ENCODE data around the gene PCSK6.
"Not testable (repeated sequence)": the region's sequence is repeated elsewhere in the genome, so short reads cannot be mapped to it uniquely, and the experiment has no call there.

The PCSK6 gene

GRCh38 chr15:101456057-101456739, 33.3 kb downstream of the PCSK6 start:
- peaks cover 39% of the 10 kb centered on the region for H3K4me1 Mint-ChIP-seq
- H3K9me3 Mint-ChIP-seq: no peaks in the 10 kb centered on the region
- H3K27me3 Mint-ChIP-seq (ENCODE audit: low read depth): peaks cover 33% of the 10 kb centered on the region
- no peak overlapping the region for H3K4me3 Mint-ChIP-seq
- H3K27ac Mint-ChIP-seq: no peak overlapping the region
- no peaks in the 10 kb centered on the region for H3K36me3 Mint-ChIP-seq (ENCODE audit: low read depth)
- no peak for TF ChIP-seq CTCF (IDR thresholded peaks at IDR 0.05; ENCODE audit: unreplicated experiment in 3 of 3)

- peak overlapping the region in 2 of 3 experiments; percentile 40 to 43 for H3K27ac Mint-ChIP-seq
- H3K4me3 Mint-ChIP-seq: no peak overlapping the region
These were observed 34.0 kb downstream of the PCSK6 start for GRCh38 chr15:101455291-101456025.

GRCh38 chr15:101454781-101455180, 34.7 kb downstream of the PCSK6 start:
- H3K36me3 Mint-ChIP-seq (ENCODE audit: low read depth); H3K4me3 Mint-ChIP-seq; H3K9me3 Mint-ChIP-seq: not testable (repeated sequence)
- Mint-ChIP-seq H3K4me1 (peaks cover 53% of the 10 kb centered on the region), H3K27me3 (ENCODE audit: low read depth) (peaks cover 37% of the 10 kb centered on the region), H3K27ac (peak overlapping the region in 2 of 3 experiments; percentile 40 to 43)

More at GRCh38 chr15:101455291-101456025, 34.0 kb downstream of the PCSK6 start:
- TF ChIP-seq CTCF (IDR thresholded peaks at IDR 0.05; ENCODE audit: unreplicated experiment in 3 of 3): no peak
- no peaks in the 10 kb centered on the region for H3K36me3 Mint-ChIP-seq (ENCODE audit: low read depth)
- no peaks in the 10 kb centered on the region for H3K9me3 Mint-ChIP-seq
- peaks cover 33% of the 10 kb centered on the region for H3K27me3 Mint-ChIP-seq (ENCODE audit: low read depth)
- H3K4me1 Mint-ChIP-seq: peaks cover 46% of the 10 kb centered on the region

DNA sequence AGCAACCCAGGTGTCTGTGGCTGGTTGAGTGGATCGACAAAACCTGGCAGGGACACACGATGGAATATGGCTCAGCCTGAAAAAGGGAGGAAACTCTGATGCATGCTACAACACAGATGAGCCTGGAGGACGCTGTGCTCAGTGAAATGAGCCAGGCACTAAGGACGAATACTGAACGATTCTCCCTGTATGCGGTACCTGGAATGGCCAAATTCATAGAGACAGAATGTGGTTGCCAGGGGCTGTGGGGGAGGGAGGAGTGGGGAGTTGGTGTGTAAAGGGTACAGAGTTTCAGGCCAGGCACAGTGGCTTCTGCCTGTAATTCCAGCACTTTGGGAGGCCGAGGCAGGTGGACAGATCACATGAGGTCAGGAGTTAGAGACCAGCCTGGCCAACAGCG, 35.1 kb downstream of the PCSK6 start:
- no peak overlapping the region for H3K27ac Mint-ChIP-seq
- H3K9me3 Mint-ChIP-seq: no peaks in the 10 kb centered on the region
- H3K4me3 Mint-ChIP-seq: no peak overlapping the region
- peaks cover 53% of the 10 kb centered on the region for H3K4me1 Mint-ChIP-seq
- H3K36me3 Mint-ChIP-seq (ENCODE audit: low read depth): no peaks in the 10 kb centered on the region
- H3K27me3 Mint-ChIP-seq (ENCODE audit: low read depth): peaks cover 37% of the 10 kb centered on the region
- no peak for TF ChIP-seq CTCF (IDR thresholded peaks at IDR 0.05; ENCODE audit: unreplicated experiment in 3 of 3)

DNA sequence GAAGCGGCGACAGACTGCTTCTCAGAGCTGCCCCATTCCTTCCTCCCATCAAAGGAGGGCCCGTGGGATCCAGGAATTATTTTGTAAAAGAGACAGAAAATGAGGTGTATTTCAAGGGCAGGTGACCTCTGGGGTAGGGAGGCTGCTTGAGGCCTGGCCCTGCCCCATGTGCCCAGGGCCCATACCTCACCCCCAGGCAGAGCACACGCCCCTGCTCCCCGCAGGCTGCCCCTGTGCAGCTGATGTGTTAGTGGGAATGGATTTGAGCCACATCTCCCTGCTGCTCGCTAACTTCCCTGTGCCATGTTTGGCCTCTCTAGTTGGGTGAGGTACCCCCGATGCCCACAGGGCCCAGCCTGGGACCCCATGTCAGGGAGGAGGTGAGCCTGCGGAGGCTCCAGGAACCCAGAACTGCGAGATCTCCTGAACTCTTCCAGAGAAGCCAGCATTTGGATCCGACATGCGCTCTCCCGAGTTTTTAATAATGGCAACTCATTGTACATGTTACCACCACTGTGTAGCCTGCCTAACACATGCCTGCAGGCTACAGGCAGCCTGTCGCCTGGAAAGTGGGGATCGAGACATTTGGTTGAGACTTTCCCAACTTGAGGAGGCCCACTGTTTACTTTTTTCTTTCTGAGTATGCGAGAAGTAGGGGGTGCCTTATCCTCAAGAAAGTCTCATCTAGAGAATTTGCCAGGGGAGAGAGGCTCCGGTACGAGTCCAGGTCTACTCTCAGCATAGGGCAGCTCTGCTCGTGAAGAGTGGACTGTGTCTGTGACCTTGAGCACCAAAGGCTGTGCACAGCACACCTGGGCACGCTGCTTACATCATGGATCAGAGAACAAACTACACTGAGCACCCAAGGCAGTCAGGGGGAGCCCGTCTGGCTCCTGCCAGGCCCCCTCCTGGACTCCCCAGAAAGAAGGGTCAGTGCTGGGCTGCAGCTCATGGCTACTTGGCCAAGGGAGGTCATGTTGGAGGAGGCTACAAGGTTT, 36.1 kb downstream of the PCSK6 start:
- no peak for TF ChIP-seq CTCF (IDR thresholded peaks at IDR 0.05; ENCODE audit: unreplicated experiment in 3 of 3)
- no peak overlapping the region for H3K27ac Mint-ChIP-seq
- peaks cover 38% of the 10 kb centered on the region for H3K27me3 Mint-ChIP-seq (ENCODE audit: low read depth)
- H3K9me3 Mint-ChIP-seq: no peaks in the 10 kb centered on the region
- no peak overlapping the region for H3K4me3 Mint-ChIP-seq
- H3K4me1 Mint-ChIP-seq: peaks cover 47% of the 10 kb centered on the region
- no peaks in the 10 kb centered on the region for H3K36me3 Mint-ChIP-seq (ENCODE audit: low read depth)

GRCh38 chr15:101452572-101452971, 36.9 kb downstream of the PCSK6 start:
- no peak for TF ChIP-seq CTCF (IDR thresholded peaks at IDR 0.05; ENCODE audit: unreplicated experiment in 3 of 3)
- Mint-ChIP-seq H3K36me3 (ENCODE audit: low read depth) (no peaks in the 10 kb centered on the region), H3K27ac (peak overlapping the region in 1 of 3 experiments; percentile 5), H3K4me3 (no peak overlapping the region), H3K9me3 (no peaks in the 10 kb centered on the region), H3K27me3 (ENCODE audit: low read depth) (peaks cover 37% of the 10 kb centered on the region), H3K4me1 (peaks cover 46% of the 10 kb centered on the region)

All from nephron (organoid).